ENCODE data around the gene PELI2. TPM values are rescaled to one million over a fixed set of nuclear protein-coding genes. Genes with fewer than 3 reads are reported as not detected.

Gene PELI2, protein sequence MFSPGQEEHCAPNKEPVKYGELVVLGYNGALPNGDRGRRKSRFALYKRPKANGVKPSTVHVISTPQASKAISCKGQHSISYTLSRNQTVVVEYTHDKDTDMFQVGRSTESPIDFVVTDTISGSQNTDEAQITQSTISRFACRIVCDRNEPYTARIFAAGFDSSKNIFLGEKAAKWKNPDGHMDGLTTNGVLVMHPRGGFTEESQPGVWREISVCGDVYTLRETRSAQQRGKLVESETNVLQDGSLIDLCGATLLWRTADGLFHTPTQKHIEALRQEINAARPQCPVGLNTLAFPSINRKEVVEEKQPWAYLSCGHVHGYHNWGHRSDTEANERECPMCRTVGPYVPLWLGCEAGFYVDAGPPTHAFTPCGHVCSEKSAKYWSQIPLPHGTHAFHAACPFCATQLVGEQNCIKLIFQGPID
- 0.73 to 1.3 TPM (median 1.2 TPM) in 5 replicates for total RNA-seq (2022; extraction: Qiagen RNA extraction)

DNA sequence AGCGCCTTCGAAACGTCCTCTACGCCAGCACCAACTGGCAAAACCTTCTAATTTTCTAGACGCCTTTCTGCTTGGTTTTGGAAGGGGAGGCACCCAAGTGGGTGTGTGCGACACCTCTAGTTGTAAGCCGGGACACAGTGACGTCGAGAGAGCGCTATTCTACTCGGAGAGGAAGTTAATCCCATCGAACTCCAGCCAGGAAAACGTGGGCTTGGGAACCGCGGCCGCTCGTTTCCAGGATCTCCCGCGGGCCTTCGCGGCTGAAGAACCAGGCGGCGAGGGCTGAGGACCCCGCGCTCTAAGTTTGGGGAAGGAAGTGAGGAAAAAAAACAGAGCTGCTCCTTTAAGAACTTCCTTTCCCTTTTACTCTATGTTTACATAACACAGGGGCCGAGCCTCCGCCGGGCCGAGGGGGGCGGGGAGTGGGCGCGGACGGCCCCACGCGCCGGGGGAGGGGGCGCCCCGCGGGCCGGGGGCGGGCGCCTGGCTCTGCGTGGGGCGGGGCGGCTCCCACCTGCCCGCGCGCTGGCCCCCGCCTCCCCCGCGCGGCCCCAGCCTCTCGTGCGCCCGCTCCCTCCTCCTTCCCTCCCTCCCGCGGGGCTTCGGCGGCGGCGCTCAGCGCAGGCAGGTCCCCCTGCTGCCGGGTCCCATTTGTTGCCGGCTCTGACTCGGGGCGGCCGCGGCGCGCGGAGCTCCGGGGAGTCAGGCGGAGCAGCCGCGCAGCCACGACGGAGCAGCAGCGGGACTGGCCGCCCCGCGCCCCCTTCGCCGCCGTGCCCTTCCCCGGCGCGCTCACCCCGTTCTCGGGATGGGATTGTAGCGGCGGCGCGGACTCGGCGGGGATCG is at the start of gene PELI2:
Gene PELI2 (plus strand): TSS at position 647 of the 846 bp plus-strand sequence. CDS start 250 bp downstream, outside the sequence.

All from A549 treated with Hydrocortisone at 1 μM for 4 hours (cell line).